GM12892 (cell line): ENCODE results near the gene SLIT3.

ENCODE experiments used
- POLR2A ChIP-seq: IDR thresholded peaks from 2 replicates; pipeline ENCODE4 v1.6.1; 2011; ENCODE audit warnings: low read depth, low read length, control low read depth
- POLR2AphosphoS5 ChIP-seq: IDR thresholded peaks from 2 replicates; pipeline ENCODE4 v1.6.1; 2011; ENCODE audit warnings: low read depth, low read length, control low read depth

- no peak for TF ChIP-seq POLR2A
- no peak for TF ChIP-seq POLR2AphosphoS5
Observed at GRCh38 chr5:169101966-169102365, 199.0 kb downstream of the SLIT3 start.
